HUES6 (cell line): Measurements from ENCODE around the gene DGKH.

Source experiments
- H3K27ac ChIP-seq: 2 replicates; pipeline ENCODE4 v1.7.0; 2013; ENCODE audit warnings: low read depth, mild to moderate bottlenecking, low read length, inconsistent platforms
- H3K27me3 ChIP-seq: 2 replicates; pipeline ENCODE4 v1.6.1; 2013; ENCODE audit warnings: low read length; ENCODE audit not compliant: control insufficient read depth, insufficient read depth
- H3K36me3 ChIP-seq: 2 replicates; pipeline ENCODE4 v1.6.1; 2013; ENCODE audit warnings: low read length; ENCODE audit not compliant: control insufficient read depth, insufficient read depth
- H3K4me1 ChIP-seq: 2 replicates; pipeline ENCODE4 v1.6.1; 2013; ENCODE audit warnings: low read length; ENCODE audit not compliant: control insufficient read depth, insufficient read depth
- H3K4me3 ChIP-seq: 2 replicates; pipeline ENCODE4 v1.5.1; 2013; ENCODE audit warnings: low read depth, low read length
- H3K9ac ChIP-seq: one replicate; pipeline ENCODE4 v1.6.1; 2013; ENCODE audit warnings: mild to moderate bottlenecking, low read length
- H3K9me3 ChIP-seq: 2 replicates; pipeline ENCODE4 v1.6.1; 2013; ENCODE audit warnings: low read depth, low read length; ENCODE audit not compliant: control insufficient read depth, insufficient read depth

Gene DGKH

GRCh38 chr13:42022796-42023493, 25.5 kb upstream of the DGKH start:
- Histone ChIP-seq H3K9me3 (no peaks in the 10 kb centered on the region), H3K27me3 (no peaks in the 10 kb centered on the region), H3K9ac (no peak overlapping the region), H3K4me1 (no peaks in the 10 kb centered on the region), H3K36me3 (no peaks in the 10 kb centered on the region), H3K27ac (no peak overlapping the region), H3K4me3 (no peak overlapping the region)

GRCh38 chr13:42027286-42027685, 21.2 kb upstream of the DGKH start:
- H3K4me3 ChIP-seq: no peak overlapping the region
- H3K27me3 ChIP-seq: no peaks in the 10 kb centered on the region
- H3K27ac ChIP-seq: no peak overlapping the region
- no peaks in the 10 kb centered on the region for H3K4me1 ChIP-seq
- no peaks in the 10 kb centered on the region for H3K36me3 ChIP-seq
- H3K9me3 ChIP-seq: no peaks in the 10 kb centered on the region
- H3K9ac ChIP-seq: no peak overlapping the region

DNA sequence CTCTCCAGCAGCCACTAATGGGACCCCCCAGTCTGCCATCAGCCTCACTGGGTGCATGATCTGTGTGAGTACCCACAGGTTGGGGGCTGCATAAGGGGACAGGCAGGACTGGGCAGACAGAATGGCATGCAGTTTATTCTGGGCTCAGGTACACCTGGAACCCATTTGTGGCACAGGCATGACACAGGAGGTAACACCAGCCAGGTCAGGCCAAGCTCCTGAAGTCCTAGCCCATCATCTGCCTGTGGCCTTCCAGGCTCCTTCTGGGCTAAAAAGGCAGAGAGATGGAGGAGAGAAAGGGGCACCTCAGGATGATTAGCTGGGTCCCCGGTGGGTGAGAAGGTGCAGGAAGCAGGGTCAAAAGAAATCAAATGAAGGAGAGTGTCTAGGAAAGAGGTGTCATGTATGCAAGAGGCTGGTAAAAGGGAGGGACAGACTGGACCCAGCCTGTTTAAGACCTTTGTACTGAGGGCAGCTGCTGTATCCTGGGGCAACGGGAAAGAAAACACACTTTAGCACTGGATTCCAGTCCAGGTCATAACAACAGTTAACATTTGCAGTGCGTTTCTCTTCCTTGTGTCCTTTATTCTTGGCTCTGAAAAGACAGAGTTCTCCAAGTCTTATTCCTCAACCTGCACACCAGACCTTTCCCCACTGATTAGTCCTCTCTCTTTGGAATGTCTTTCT, 20.2 kb upstream of the DGKH start:
- Histone ChIP-seq H3K27ac (no peak overlapping the region), H3K9ac (no peak overlapping the region)

DNA sequence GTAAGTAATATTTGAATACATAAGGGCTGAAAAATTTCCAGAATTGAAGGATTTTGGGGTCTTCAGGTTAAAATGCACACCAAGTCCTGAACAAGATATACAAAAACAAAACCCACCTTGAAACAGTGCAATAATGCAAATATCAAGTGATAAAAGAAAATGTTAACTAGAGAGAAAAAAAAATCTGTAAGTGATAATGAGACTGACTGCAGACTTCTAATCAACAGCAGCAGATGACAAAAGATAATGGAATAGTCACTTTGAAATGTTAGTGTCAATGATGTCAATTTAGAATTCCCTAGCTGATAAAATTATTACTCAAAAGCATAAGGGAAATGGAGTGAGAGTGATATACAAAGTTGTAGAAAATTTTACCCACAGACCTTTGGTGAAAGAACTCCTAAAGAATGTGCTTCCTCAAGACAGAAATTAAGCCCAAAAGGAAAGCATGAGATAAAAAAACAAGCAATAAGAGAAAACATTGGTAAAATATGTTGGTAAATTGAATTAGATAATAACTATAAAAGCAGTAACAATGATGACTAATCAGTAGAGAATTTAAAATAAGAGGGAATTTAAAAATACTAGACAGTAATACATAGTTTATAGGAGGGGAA, 12.4 kb upstream of the DGKH start:
- H3K9ac ChIP-seq: no peak overlapping the region
- no peaks in the 10 kb centered on the region for H3K36me3 ChIP-seq
- no peak overlapping the region for H3K27ac ChIP-seq
- H3K4me3 ChIP-seq: no peak overlapping the region
- H3K4me1 ChIP-seq: peaks cover 3% of the 10 kb centered on the region; the same call in 1 of the 2 replicates
- peaks cover 8% of the 10 kb centered on the region; the same call in 1 of the 2 replicates for H3K9me3 ChIP-seq
- H3K27me3 ChIP-seq: peaks cover 35% of the 10 kb centered on the region

More for the DNA sequence above, 20.2 kb upstream of the DGKH start:
- Histone ChIP-seq H3K4me3 (no peak overlapping the region), H3K36me3 (no peaks in the 10 kb centered on the region), H3K4me1 (no peaks in the 10 kb centered on the region), H3K9me3 (no peaks in the 10 kb centered on the region), H3K27me3 (no peaks in the 10 kb centered on the region)

DNA sequence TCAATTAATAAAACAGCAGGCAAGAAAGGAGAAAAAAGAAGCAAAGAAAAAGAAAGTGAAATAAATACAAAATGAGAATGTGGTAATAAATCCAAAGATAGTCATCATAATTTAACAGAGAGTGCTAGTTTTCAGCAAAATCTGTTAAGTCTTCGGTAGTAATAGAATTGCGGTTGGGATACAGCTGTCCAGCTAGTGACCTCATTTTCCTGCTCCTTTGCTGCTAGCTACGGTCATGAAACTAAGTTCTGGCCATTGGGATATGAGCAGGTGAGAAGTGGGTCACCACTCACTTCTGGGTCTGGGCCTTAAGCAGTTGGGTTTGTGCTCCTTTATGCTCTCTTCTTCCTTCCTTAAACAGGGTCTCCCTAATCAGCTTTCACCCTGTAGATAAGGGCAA, 11.7 kb upstream of the DGKH start:
- Histone ChIP-seq H3K4me1 (peaks cover 3% of the 10 kb centered on the region; the same call in 1 of the 2 replicates), H3K9ac (no peak overlapping the region), H3K9me3 (peaks cover 8% of the 10 kb centered on the region; the same call in 1 of the 2 replicates), H3K27me3 (peaks cover 42% of the 10 kb centered on the region), H3K27ac (no peak overlapping the region), H3K4me3 (no peak overlapping the region), H3K36me3 (no peaks in the 10 kb centered on the region)

DNA sequence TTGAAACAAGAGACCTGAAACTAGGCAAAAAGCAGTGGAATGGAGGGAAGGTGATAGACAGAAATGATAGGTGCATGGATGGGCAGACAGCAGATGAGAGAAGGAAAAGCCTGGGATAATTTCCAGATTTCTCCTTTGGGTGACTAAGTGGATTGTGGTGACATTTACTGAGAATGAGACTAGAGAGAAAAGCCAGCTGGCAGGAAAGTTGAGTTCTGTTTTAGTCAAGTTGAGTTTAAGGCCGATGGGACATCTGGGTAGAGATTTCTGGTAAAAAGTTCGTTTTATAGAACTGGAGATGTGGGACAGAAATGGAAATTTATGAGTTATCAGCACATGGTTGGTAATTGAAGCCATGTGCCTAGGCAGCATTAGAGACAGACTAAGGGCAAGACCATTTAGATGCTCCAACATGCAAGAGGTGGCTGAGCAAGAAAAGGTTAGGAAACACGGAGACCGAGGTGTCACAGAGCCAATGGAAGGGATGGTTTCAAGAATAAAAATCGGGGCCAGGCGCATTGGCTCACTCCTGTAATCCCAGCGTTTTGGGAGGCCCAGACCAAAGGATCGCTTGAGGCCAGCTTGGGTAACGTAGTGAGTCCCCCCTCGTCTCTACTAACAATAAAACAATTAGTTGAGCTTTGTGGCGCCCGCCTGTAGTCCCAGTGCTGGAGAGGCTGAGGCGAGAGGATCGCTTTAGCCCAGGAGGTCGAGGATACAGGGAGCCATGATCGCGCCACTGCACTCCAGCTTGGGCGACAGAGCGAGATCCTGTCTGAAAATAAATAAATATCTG, 9.6 kb upstream of the DGKH start:
- Histone ChIP-seq H3K4me3 (peak overlapping the region; percentile 66), H3K9me3 (peaks cover 8% of the 10 kb centered on the region; the same call in 1 of the 2 replicates), H3K9ac (no peak overlapping the region), H3K36me3 (no peaks in the 10 kb centered on the region), H3K27me3 (peaks cover 54% of the 10 kb centered on the region), H3K27ac (no peak overlapping the region), H3K4me1 (peaks cover 10% of the 10 kb centered on the region)

GRCh38 chr13:42039457-42039945, 8.9 kb upstream of the DGKH start:
- H3K27ac ChIP-seq: peak overlapping the region; percentile 70; the same call in 1 of the 2 replicates
- H3K36me3 ChIP-seq: no peaks in the 10 kb centered on the region
- H3K4me1 ChIP-seq: peaks cover 10% of the 10 kb centered on the region
- H3K4me3 ChIP-seq: peak overlapping the region; percentile 66
- peak overlapping the region; percentile 87 for H3K9ac ChIP-seq
- H3K27me3 ChIP-seq: peaks cover 56% of the 10 kb centered on the region
- H3K9me3 ChIP-seq: peaks cover 8% of the 10 kb centered on the region; the same call in 1 of the 2 replicates

DNA sequence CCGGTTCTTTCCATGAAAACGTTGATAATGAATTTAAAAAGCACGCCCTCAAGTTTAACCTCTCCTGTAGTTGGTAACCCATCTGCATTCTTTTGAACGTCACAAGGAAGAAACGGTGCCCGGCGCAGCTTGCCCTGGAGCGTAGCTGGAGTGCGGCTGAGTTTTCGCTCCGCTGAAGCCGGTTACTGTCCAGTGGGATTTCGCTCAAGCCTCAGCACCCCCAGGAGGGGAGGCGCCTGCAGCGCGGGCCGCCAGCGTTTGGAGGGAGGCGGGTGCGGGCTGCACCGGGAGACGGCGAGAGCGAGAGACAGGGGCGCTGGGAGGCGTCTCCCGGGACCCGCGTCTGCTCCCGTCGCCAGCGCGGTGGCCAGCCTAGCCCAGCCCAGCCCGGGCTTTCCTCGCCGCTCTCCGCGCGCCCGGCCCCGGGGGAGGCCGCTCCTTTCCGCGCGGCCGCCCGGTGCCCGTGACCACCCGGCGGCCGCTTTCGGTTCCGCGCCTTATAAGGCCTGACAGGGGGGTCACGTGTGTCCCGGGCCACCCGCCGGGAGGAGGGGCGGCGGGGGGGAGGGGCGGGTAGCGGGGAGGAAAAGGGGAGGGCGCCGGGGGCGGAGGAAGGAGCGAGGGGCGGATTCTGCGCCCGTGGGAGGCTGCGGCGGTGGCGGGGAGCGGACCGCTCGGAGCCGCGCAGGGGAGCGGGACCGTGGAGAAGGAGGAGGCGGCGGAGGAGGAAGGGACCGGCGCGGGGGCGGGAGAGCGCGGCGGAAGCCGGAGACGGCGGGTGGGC, 8.3 kb upstream of the DGKH start:
- H3K9ac ChIP-seq: peak overlapping the region; percentile 87
- H3K4me1 ChIP-seq: peaks cover 10% of the 10 kb centered on the region
- H3K27ac ChIP-seq: peak overlapping the region; percentile 70; the same call in 1 of the 2 replicates
- H3K9me3 ChIP-seq: peaks cover 8% of the 10 kb centered on the region; the same call in 1 of the 2 replicates
- H3K4me3 ChIP-seq: peak overlapping the region; percentile 66
- H3K27me3 ChIP-seq: peaks cover 62% of the 10 kb centered on the region
- H3K36me3 ChIP-seq: no peaks in the 10 kb centered on the region

- H3K9me3 ChIP-seq: peaks cover 8% of the 10 kb centered on the region; the same call in 1 of the 2 replicates
- peak overlapping the region; percentile 50 for H3K9ac ChIP-seq
- H3K27ac ChIP-seq: no peak overlapping the region
- H3K4me3 ChIP-seq: peak overlapping the region; percentile 66
- H3K27me3 ChIP-seq: peaks cover 68% of the 10 kb centered on the region
- H3K36me3 ChIP-seq: no peaks in the 10 kb centered on the region
- peaks cover 10% of the 10 kb centered on the region for H3K4me1 ChIP-seq
These were observed 7.8 kb upstream of the DGKH start for GRCh38 chr13:42040730-42041010.
